ENCODE results near the gene SNCG.

DNA sequence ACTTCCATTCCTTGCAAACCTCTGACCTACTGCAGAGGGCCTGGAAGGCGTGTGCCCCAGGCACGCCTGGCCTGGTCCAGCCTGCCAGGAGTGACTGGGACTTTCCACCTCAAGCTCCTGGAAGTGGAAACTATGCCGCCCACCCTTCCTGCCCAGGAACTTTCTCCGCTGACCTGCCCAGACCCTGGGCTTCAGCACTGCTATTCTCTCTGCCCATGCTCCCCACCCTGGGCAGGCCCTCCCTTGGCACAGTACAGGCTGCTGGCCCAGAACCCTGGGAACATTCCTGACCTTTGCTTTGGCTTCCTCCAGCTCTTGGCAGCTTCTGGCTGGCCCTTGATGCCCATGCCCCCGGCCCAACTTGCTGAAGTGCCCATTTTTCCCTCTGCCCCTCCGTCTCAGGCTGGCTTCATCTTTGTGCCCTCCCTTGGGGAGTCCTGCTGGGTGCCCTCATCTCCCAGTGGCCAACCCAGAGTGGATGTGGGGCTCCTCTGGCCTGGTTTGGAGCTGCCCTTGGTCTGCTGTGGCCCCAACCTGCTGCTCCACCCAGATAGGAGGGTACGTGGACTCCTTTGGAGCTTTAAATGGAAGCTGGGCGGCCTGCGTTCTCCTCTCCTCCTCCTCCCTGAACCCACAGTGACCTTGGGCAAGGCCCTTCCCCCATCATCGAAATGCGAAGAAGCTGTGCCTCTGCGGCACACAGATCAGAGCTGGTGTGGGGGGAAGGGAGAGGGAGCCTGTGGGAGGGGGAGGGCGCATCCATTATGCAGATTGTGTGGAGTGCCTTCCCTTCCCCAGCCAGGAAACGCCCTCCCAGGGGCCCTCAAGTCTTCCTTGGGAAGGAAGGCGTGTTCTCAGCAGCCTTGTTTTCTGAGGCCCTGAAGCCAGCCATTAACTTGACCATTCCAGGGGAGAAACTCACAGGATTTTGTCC, 4.4 kb upstream of the SNCG start:
- TF ChIP-seq, protein P1, sequence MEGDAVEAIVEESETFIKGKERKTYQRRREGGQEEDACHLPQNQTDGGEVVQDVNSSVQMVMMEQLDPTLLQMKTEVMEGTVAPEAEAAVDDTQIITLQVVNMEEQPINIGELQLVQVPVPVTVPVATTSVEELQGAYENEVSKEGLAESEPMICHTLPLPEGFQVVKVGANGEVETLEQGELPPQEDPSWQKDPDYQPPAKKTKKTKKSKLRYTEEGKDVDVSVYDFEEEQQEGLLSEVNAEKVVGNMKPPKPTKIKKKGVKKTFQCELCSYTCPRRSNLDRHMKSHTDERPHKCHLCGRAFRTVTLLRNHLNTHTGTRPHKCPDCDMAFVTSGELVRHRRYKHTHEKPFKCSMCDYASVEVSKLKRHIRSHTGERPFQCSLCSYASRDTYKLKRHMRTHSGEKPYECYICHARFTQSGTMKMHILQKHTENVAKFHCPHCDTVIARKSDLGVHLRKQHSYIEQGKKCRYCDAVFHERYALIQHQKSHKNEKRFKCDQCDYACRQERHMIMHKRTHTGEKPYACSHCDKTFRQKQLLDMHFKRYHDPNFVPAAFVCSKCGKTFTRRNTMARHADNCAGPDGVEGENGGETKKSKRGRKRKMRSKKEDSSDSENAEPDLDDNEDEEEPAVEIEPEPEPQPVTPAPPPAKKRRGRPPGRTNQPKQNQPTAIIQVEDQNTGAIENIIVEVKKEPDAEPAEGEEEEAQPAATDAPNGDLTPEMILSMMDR (IDR thresholded peaks at IDR 0.05), result no peak
- TF ChIP-seq POLR2A (IDR thresholded peaks at IDR 0.05), result no peak

All from breast epithelium (tissue), 3 donors.